ENCODE measurements around the gene AP2M1. TPM values are rescaled to one million over a fixed set of nuclear protein-coding genes. Genes with fewer than 3 reads are reported as not detected.
"Not testable (repeated sequence)": the region's sequence is repeated elsewhere in the genome, so short reads cannot be mapped to it uniquely, and the experiment has no call there.

AP2M1 gene
- total RNA-seq, 3 donors from 2014 or later (not counting 1 experiment from before 2014, with no cell fraction given), result 157 to 188 (median 168) TPM

GRCh38 chr3:184145751-184146270, 28.8 kb upstream of the AP2M1 start:
- DNase-seq (no peak), ATAC-seq (no peak)
- TF ChIP-seq CTCF (IDR thresholded peaks at IDR 0.05), result no peak
- Histone ChIP-seq H3K4me1 (ENCODE audit: control insufficient read depth, insufficient read depth, low read length) (no peaks in the 10 kb centered on the region), H3K4me3 (ENCODE audit: low read length) (no peak overlapping the region), H3K36me3 (ENCODE audit: control insufficient read depth, insufficient read depth, low read length) (peaks cover 54% of the 10 kb centered on the region), H3K27ac (ENCODE audit: low read length) (no peak overlapping the region), H3K9me3 (ENCODE audit: control insufficient read depth, insufficient read depth, low read length) (no peaks in the 10 kb centered on the region), H3K27me3 (ENCODE audit: control insufficient read depth, insufficient read depth, low read length) (no peaks in the 10 kb centered on the region)
- H3K27ac Mint-ChIP-seq, result no peak overlapping the region
- H3K4me3 Mint-ChIP-seq, result no peak overlapping the region
- H3K9me3 Mint-ChIP-seq, result no peaks in the 10 kb centered on the region
- WGBS (ENCODE audit: insufficient coverage), result 91% methylated on average over 8 of the region's 8 CpGs
- H3K4me1 Mint-ChIP-seq, result no peaks in the 10 kb centered on the region
- H3K27me3 Mint-ChIP-seq (ENCODE audit: low read depth in 2 of 2), result no peaks in the 10 kb centered on the region
- H3K36me3 Mint-ChIP-seq, result no peaks in the 10 kb centered on the region
- intact Hi-C loops (cut with micrococcal nuclease), result no loop called here

GRCh38 chr3:184148076-184148475, 26.6 kb upstream of the AP2M1 start:
- Histone ChIP-seq H3K4me1 (ENCODE audit: control insufficient read depth, insufficient read depth, low read length) (no peaks in the 10 kb centered on the region), H3K9me3 (ENCODE audit: control insufficient read depth, insufficient read depth, low read length) (no peaks in the 10 kb centered on the region), H3K27me3 (ENCODE audit: control insufficient read depth, insufficient read depth, low read length) (no peaks in the 10 kb centered on the region), H3K36me3 (ENCODE audit: control insufficient read depth, insufficient read depth, low read length) (peaks cover 32% of the 10 kb centered on the region), H3K4me3 (ENCODE audit: low read length) (no peak overlapping the region), H3K27ac (ENCODE audit: low read length) (no peak overlapping the region)
- WGBS (ENCODE audit: insufficient coverage), result 100% methylated on average over 1 of the region's 3 CpGs
- Mint-ChIP-seq H3K27me3 (ENCODE audit: low read depth in 2 of 2) (no peaks in the 10 kb centered on the region), H3K36me3 (no peaks in the 10 kb centered on the region), H3K27ac (no peak overlapping the region), H3K9me3 (no peaks in the 10 kb centered on the region), H3K4me1 (no peaks in the 10 kb centered on the region), H3K4me3 (no peak overlapping the region)
- intact Hi-C loops (cut with micrococcal nuclease), result no loop called here
- ATAC-seq, result no peak
- DNase-seq, result no peak
- no peak for TF ChIP-seq CTCF (IDR thresholded peaks at IDR 0.05)

GRCh38 chr3:184149123-184149522, 25.5 kb upstream of the AP2M1 start:
- Histone ChIP-seq H3K36me3 (ENCODE audit: control insufficient read depth, insufficient read depth, low read length) (peaks cover 21% of the 10 kb centered on the region), H3K27me3 (ENCODE audit: control insufficient read depth, insufficient read depth, low read length) (no peaks in the 10 kb centered on the region), H3K27ac (ENCODE audit: low read length) (no peak overlapping the region), H3K4me3 (ENCODE audit: low read length) (no peak overlapping the region), H3K9me3 (ENCODE audit: control insufficient read depth, insufficient read depth, low read length) (no peaks in the 10 kb centered on the region), H3K4me1 (ENCODE audit: control insufficient read depth, insufficient read depth, low read length) (no peaks in the 10 kb centered on the region)
- Mint-ChIP-seq H3K27ac (no peak overlapping the region), H3K4me3 (no peak overlapping the region), H3K36me3 (no peaks in the 10 kb centered on the region), H3K9me3 (no peaks in the 10 kb centered on the region), H3K27me3 (ENCODE audit: low read depth in 2 of 2) (no peaks in the 10 kb centered on the region), H3K4me1 (no peaks in the 10 kb centered on the region)
- intact Hi-C loops (cut with micrococcal nuclease), result no loop called here
- no peak for DNase-seq
- no peak for TF ChIP-seq CTCF (IDR thresholded peaks at IDR 0.05)
- ATAC-seq, result no peak
- 94% methylated on average over 6 of the region's 6 CpGs for WGBS (ENCODE audit: insufficient coverage)

- H3K9me3 ChIP-seq (ENCODE audit: control insufficient read depth, insufficient read depth, low read length); intact Hi-C loops (cut with micrococcal nuclease); H3K4me1 ChIP-seq (ENCODE audit: control insufficient read depth, insufficient read depth, low read length); H3K27me3 Mint-ChIP-seq (ENCODE audit: low read depth in 2 of 2); ATAC-seq; H3K36me3 Mint-ChIP-seq; H3K4me3 Mint-ChIP-seq; H3K27me3 ChIP-seq (ENCODE audit: control insufficient read depth, insufficient read depth, low read length); H3K4me3 ChIP-seq (ENCODE audit: low read length); H3K27ac Mint-ChIP-seq; H3K4me1 Mint-ChIP-seq; H3K9me3 Mint-ChIP-seq; DNase-seq; H3K27ac ChIP-seq (ENCODE audit: low read length): not testable (repeated sequence)
- H3K36me3 ChIP-seq (ENCODE audit: control insufficient read depth, insufficient read depth, low read length), result peaks cover 15% of the 10 kb centered on the region
- WGBS (ENCODE audit: insufficient coverage), result 90% methylated on average over 6 of the region's 6 CpGs
These were observed 24.9 kb upstream of the AP2M1 start for GRCh38 chr3:184149770-184150169.

All from natural killer cell (primary cell).